Measurements from ENCODE around the gene LGALS4. TPM values are rescaled to one million over a fixed set of nuclear protein-coding genes. Genes with fewer than 3 reads are reported as not detected.

Gene LGALS4
- total and polyA plus RNA-seq, 9 of the 15 experiments (the other 6 are each of a cell fraction or from before 2014, with no cell fraction given): 0.08 to 1.1 (median 0.30) TPM; not detected in 3

GRCh38 chr19:38801359-38802095, 11.2 kb downstream of the LGALS4 start:
- Histone ChIP-seq H2AFZ (ENCODE audit: low read depth, low read length) (no peak overlapping the region), H3K4me3 (no peak overlapping the region), H3K27ac (ENCODE audit: extremely low read depth, low read depth, low read length) (no peak overlapping the region), H3K9ac (ENCODE audit: insufficient read depth in 1 of 2, low read depth in 2 of 2, low read length in 2 of 2) (no peak overlapping the region), H3K4me2 (ENCODE audit: insufficient read depth, low read length) (no peak overlapping the region), H4K20me1 (replicated peaks; ENCODE audit: control insufficient read depth, insufficient read depth, low read length) (no peaks in the 10 kb centered on the region), H3K9me1 (ENCODE audit: control insufficient read depth, insufficient read depth, low read length) (no peaks in the 10 kb centered on the region), H3K36me3 (ENCODE audit: control insufficient read depth, insufficient read depth, low read length) (no peaks in the 10 kb centered on the region), H3K79me2 (ENCODE audit: control insufficient read depth, insufficient read depth, low read length) (no peaks in the 10 kb centered on the region), H3K9me3 (replicated peaks; ENCODE audit: control insufficient read depth, insufficient read depth, low read depth, low read length) (no peaks in the 10 kb centered on the region), H3K4me1 (replicated peaks in 1 of 2; ENCODE audit: control insufficient read depth in 2 of 2, insufficient read depth in 2 of 2, low read length in 2 of 2) (peaks cover 0 to 7% of the 10 kb centered on the region in 2 experiments; a peak in 1 of 5 replicates), H3K27me3 (ENCODE audit: control insufficient read depth in 2 of 2, insufficient read depth in 2 of 2, low read length in 2 of 2) (peaks cover 0 to 7% of the 10 kb centered on the region in 2 experiments; a peak in 1 of 5 replicates)
- no TSS peak for BruUV-seq (replicated peaks)
- intact Hi-C loops (cut with micrococcal nuclease): no loop called here
- in situ Hi-C loops (cut with MboI): no loop called here
- ChIA-PET CTCF (ENCODE audit: low intra/inter-chr PET ratio) (no interaction called here), POLR2A (interaction anchor here (2.3 kb wide), 1 partner anchor 10 kb away, joined by 8 read pairs; the partner anchor contains the start of gene LGALS4)
- 48% methylated on average over 12 of the region's 12 CpGs for WGBS (ENCODE audit: insufficient coverage, low coverage, missing lambda C conversion rate)
- ATAC-seq: no peak
- no peak for DNase-seq (ENCODE audit: extremely low read depth in 1 of 4, low spot score in 3 of 4)
- no peak for FAIRE-seq
- TF ChIP-seq ELK1 (CRISPR knock-in tag; IDR thresholded peaks at IDR 0.05) (no peak), KAT2B (IDR thresholded peaks at IDR 0.05; ENCODE audit: low read depth, low read length) (no peak), SMARCA5 (IDR thresholded peaks at IDR 0.05) (no peak), ZNF143 (CRISPR knock-in tag; IDR thresholded peaks at IDR 0.05) (no peak), ZNF197 (CRISPR knock-in tag; IDR thresholded peaks at IDR 0.05; ENCODE audit: low read depth) (no peak), PBX2 (CRISPR knock-in tag; IDR thresholded peaks at IDR 0.05; ENCODE audit: low read depth) (no peak), PBX2 (tag; conservative IDR thresholded peaks at IDR 0.05; ENCODE audit: low read depth) (peak; percentile 62), ASH1L (IDR thresholded peaks at IDR 0.05; ENCODE audit: borderline replicate concordance, low read depth, partially characterized antibody) (no peak), PHF21A (IDR thresholded peaks at IDR 0.05; ENCODE audit: borderline replicate concordance, low read depth) (peak; percentile 79; the same call in 1 of the 2 replicates), PKNOX1 (IDR thresholded peaks at IDR 0.05) (peak; percentile 36), PPARD (CRISPR knock-in tag; IDR thresholded peaks at IDR 0.05) (no peak), ZNF133 (CRISPR knock-in tag; IDR thresholded peaks at IDR 0.05) (no peak), EP400 (IDR thresholded peaks at IDR 0.05) (no peak), HNRNPH1 (optimal IDR thresholded peaks at IDR 0.05; ENCODE audit: low read depth, low read length) (no peak), ZBTB8A (IDR thresholded peaks at IDR 0.05; ENCODE audit: partially characterized antibody) (no peak), ZBTB9 (CRISPR knock-in tag; IDR thresholded peaks at IDR 0.05) (no peak)
